ENCODE results near the gene CEP131.

- TF ChIP-seq CTCF (IDR thresholded peaks at IDR 0.05) (no peak), POLR2A (IDR thresholded peaks at IDR 0.05) (no peak)
Observed at GRCh38 chr17:81198826-81199481, 23.8 kb downstream of the CEP131 start.

Measured in body of pancreas (tissue), 4 donors.